IMR-90 (cell line): Measurements from ENCODE around the gene NAPA. TPM values are rescaled to one million over a fixed set of nuclear protein-coding genes. Genes with fewer than 3 reads are reported as not detected.

ENCODE experiments used
- ATAC-seq: fragments of 200-7000 bp; cut with Tn5 transposase; 2 replicates; pipeline ENCODE4 v1.9.1; 2020; ENCODE audit warnings: low read depth, mild to moderate bottlenecking, moderate library complexity
- BruUV-seq: library from RNA; stranded (reverse); fragments of 400-500 nt; replicated peaks from 2 replicates; lab custom pipeline; 2021; lab: Mats Ljungman, UMichigan
- CTCF ChIA-PET: fragments of 300-600 bp; formaldehyde crosslinking; extraction: SDS; loops from one replicate; lab custom pipeline; 2021; ENCODE audit warnings: antibody characterized with exemption; lab: Yijun Ruan, JAX
- POLR2A ChIA-PET: fragments of 300-600 bp; sonication (Branson Sonifier 250); formaldehyde crosslinking; loops from one replicate; lab custom pipeline; 2022; ENCODE audit warnings: antibody characterized with exemption; ENCODE audit not compliant: unreplicated experiment; lab: Charles Lee
- DNase-seq: peaks from one replicate; pipeline ENCODE4 v3.0.0; 2013
- H2AFZ ChIP-seq: replicated peaks from 2 replicates; pipeline ENCODE3; 2013; ENCODE audit warnings: low read length, mild to moderate bottlenecking; ENCODE audit not compliant: poor library complexity
- H2AK5ac ChIP-seq: 2 replicates; pipeline ENCODE4 v1.6.1; 2013; ENCODE audit warnings: low read depth, low read length, inconsistent platforms
- H2AK9ac ChIP-seq: replicated peaks from 2 replicates; pipeline ENCODE3; 2013; ENCODE audit warnings: mild to moderate bottlenecking, low read depth, low read length, moderate library complexity; ENCODE audit not compliant: poor library complexity
- H2BK120ac ChIP-seq: 2 replicates; pipeline ENCODE4 v1.6.1; 2013; ENCODE audit warnings: low read depth, low read length, inconsistent platforms
- H2BK15ac ChIP-seq: 3 replicates; pipeline ENCODE4 v1.6.1; 2013; ENCODE audit warnings: low read depth, low read length, inconsistent platforms
- H2BK20ac ChIP-seq: 2 replicates; pipeline ENCODE4 v1.6.1; 2013; ENCODE audit warnings: low read depth, mild to moderate bottlenecking, inconsistent platforms, low read length, moderate library complexity
- H2BK5ac ChIP-seq: 2 replicates; pipeline ENCODE4 v1.6.1; 2013; ENCODE audit warnings: mild to moderate bottlenecking, low read depth, low read length, inconsistent platforms; ENCODE audit not compliant: poor library complexity, severe bottlenecking
- H3K14ac ChIP-seq: replicated peaks from 2 replicates; pipeline ENCODE4 v1.6.1; 2013; ENCODE audit warnings: low read depth, low read length, inconsistent platforms
- H3K18ac ChIP-seq: 2 replicates; pipeline ENCODE4 v1.6.1; 2013; ENCODE audit warnings: low read depth, low read length, control low read depth
- H3K23ac ChIP-seq: 2 replicates; pipeline ENCODE4 v1.6.1; 2013; ENCODE audit warnings: low read depth, low read length, inconsistent platforms
- H3K27ac ChIP-seq: 2 replicates; pipeline ENCODE4 v1.5.1; 2013; ENCODE audit warnings: mild to moderate bottlenecking, control low read depth, low read length; ENCODE audit not compliant: insufficient read depth
- H3K27me3 ChIP-seq: 2 replicates; pipeline ENCODE4 v1.6.1; 2013; ENCODE audit warnings: low read length; ENCODE audit not compliant: control insufficient read depth, insufficient read depth
- H3K36me3 ChIP-seq: 2 replicates; pipeline ENCODE4 v1.6.1; 2013; ENCODE audit warnings: low read length, mixed read lengths; ENCODE audit not compliant: control insufficient read depth, insufficient read depth
- H3K4ac ChIP-seq: 2 replicates; pipeline ENCODE4 v1.6.1; 2013; ENCODE audit warnings: low read depth, low read length, inconsistent platforms
- H3K4me1 ChIP-seq: 2 replicates; pipeline ENCODE4 v1.6.1; 2013; ENCODE audit warnings: low read length, mixed read lengths; ENCODE audit not compliant: control insufficient read depth, insufficient read depth
- H3K4me2 ChIP-seq: 2 replicates; pipeline ENCODE4 v1.6.1; 2013; ENCODE audit warnings: low read depth, mild to moderate bottlenecking, control low read depth, low read length, moderate library complexity
- H3K4me3 ChIP-seq: 2 replicates; pipeline ENCODE4 v1.5.1; 2013; ENCODE audit warnings: low read depth, mild to moderate bottlenecking, control low read depth, low read length, moderate library complexity; ENCODE audit not compliant: insufficient read depth
- H3K56ac ChIP-seq: 2 replicates; pipeline ENCODE4 v1.6.1; 2013; ENCODE audit warnings: low read length, inconsistent platforms; ENCODE audit not compliant: insufficient read depth; ENCODE audit errors: extremely low read depth
- H3K79me1 ChIP-seq, 2 experiments: 2 replicates each; pipeline ENCODE4 v1.6.1; 2013; ENCODE audit warnings: low read length in 2 of 2, inconsistent platforms in 1 of 2, low read depth in 1 of 2
- H3K9ac ChIP-seq: 2 replicates; pipeline ENCODE4 v1.6.1; 2013; ENCODE audit warnings: low read depth, low read length, control low read depth
- H3K9me1 ChIP-seq: 2 replicates; pipeline ENCODE4 v1.6.1; 2013; ENCODE audit warnings: low read length, inconsistent platforms; ENCODE audit not compliant: insufficient read depth
- H3K9me3 ChIP-seq: 2 replicates; pipeline ENCODE4 v1.6.1; 2013; ENCODE audit warnings: low read length; ENCODE audit not compliant: control insufficient read depth, insufficient read depth
- H4K20me1 ChIP-seq: 2 replicates; pipeline ENCODE4 v1.6.1; 2013; ENCODE audit warnings: low read length, inconsistent platforms; ENCODE audit not compliant: insufficient read depth
- H4K5ac ChIP-seq: 2 replicates; pipeline ENCODE4 v1.6.1; 2013; ENCODE audit warnings: mild to moderate bottlenecking, low read depth, low read length, control low read depth
- H4K8ac ChIP-seq, 2 experiments: 2 replicates each; pipeline ENCODE4 v1.6.1; 2013; ENCODE audit warnings: low read depth in 2 of 2, low read length in 2 of 2, control low read depth in 1 of 2, inconsistent platforms in 1 of 2
- H4K91ac ChIP-seq: 2 replicates; pipeline ENCODE4 v1.6.1; 2013; ENCODE audit warnings: low read depth, low read length, inconsistent platforms; ENCODE audit not compliant: insufficient read depth
- CTCF ChIP-seq: conservative IDR thresholded peaks from 2 replicates; pipeline ENCODE4 v1.5.1; 2012; ENCODE audit warnings: mild to moderate bottlenecking, low read depth, low read length, improper control_type of control experiment
- MAZ ChIP-seq: IDR thresholded peaks from 2 replicates; pipeline ENCODE4 v1.6.1; 2012; ENCODE audit warnings: low read depth, mild to moderate bottlenecking, low read length, improper control_type of control experiment, moderate library complexity, borderline replicate concordance
- MXI1 ChIP-seq: IDR thresholded peaks from 2 replicates; pipeline ENCODE4 v1.6.1; 2012; ENCODE audit warnings: low read depth, mild to moderate bottlenecking, low read length, moderate library complexity, borderline replicate concordance
- WGBS, 2 experiments: methylation state at CpG; one replicate each; pipeline versions ENCODE4 v1.1.5 to v1.1.7; 2013; ENCODE audit warnings: missing lambda C conversion rate in 2 of 2; ENCODE audit not compliant: insufficient read length in 1 of 2; ENCODE audit errors: extremely low coverage in 2 of 2; 5-methylcytosine and 5-hydroxymethylcytosine counted together
- dilution Hi-C: fragments of 300-500 bp; cut with HindIII; formaldehyde crosslinking; loops from one replicate; pipeline ENCODE4 v1.14.3; 2018; ENCODE audit warnings: low sequenced_read_pairs; ENCODE audit not compliant: unreplicated experiment
- in situ Hi-C: fragments of 300-500 bp; cut with MboI; formaldehyde crosslinking; loops from 3 replicates; pipeline ENCODE4 v1.14.3; 2019; ENCODE audit warnings: low sequenced_read_pairs, inconsistent platforms, mixed read lengths
- intact Hi-C: fragments of 100-400 bp; cut with micrococcal nuclease; formaldehyde crosslinking; loops from 2 replicates; pipeline ENCODE4 v1.10.0; 2022
- polyA plus RNA-seq, 3 experiments: library from polyadenylated mRNA; depleted of rRNA; stranded (reverse); fragments of >200 nt; gene quantifications; 2 replicates each; pipeline ENCODE4 v1.2.3, GENCODE V29; 2012; ENCODE audit warnings: low replicate concordance in 1 of 3
- total RNA-seq: library from RNA; depleted of rRNA; stranded (reverse); fragments of >200 nt; gene quantifications from 2 replicates; pipeline ENCODE4 v1.2.3, GENCODE V29; 2012
- TF ChIP-seq, protein P1 (sequence below): fragments of 150-350 bp; IDR thresholded peaks from 2 replicates; pipeline ENCODE4 v1.6.1; 2016; ENCODE audit warnings: low read depth, mild to moderate bottlenecking, low read length, moderate library complexity, borderline replicate concordance

NAPA gene
- total and polyA plus RNA-seq, 2 of the 4 experiments (the other 2 are of a cell fraction): 76.4 to 126 TPM

DNA sequence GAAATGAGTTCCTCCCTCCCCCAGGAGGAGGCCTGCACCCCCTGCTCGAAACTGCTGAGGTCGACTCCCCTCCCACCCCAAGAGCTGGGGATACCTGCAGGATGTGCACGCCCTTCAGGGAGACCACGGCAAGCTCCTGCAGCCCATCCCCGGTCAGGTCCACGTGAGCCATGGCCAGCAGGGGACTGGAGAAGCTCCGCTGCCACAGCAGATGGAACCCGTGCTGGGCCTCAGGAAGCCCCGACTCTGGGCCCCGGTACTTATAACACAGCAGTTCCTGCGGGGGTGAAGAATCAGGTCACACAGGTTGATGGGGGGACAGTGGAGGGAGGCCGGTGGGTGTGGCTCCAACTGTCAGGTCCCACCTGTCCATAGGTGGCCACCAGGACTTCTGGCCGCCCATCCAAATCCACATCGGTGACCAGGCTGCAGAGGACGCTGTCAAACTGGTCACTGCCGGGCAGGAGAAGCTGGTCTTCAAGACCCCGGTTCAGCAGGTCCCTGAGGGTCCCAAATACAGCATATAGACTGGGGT is 38.4 kb downstream of the NAPA start:
- in situ Hi-C loops: no loop called here
- DNase-seq: no peak
- CTCF ChIA-PET: interaction anchor here (0.7 kb wide), 1 partner anchor 40 kb away, joined by 4 read pairs; no protein-coding TSS in a partner anchor

More for the DNA sequence above, 38.4 kb downstream of the NAPA start:
- Histone ChIP-seq H4K91ac (no peak overlapping the region), H3K18ac (no peak overlapping the region), H2AFZ (no peak overlapping the region), H3K4me3 (no peak overlapping the region), H2BK15ac (no peak overlapping the region), H3K9ac (no peak overlapping the region), H3K56ac (no peak overlapping the region), H4K5ac (no peak overlapping the region), H3K79me1 (no peaks in the 10 kb centered on the region), H3K36me3 (no peaks in the 10 kb centered on the region), H3K4me1 (no peaks in the 10 kb centered on the region), H2AK9ac (no peak overlapping the region), H3K27ac (no peak overlapping the region), H2BK20ac (no peak overlapping the region), H3K23ac (no peak overlapping the region), H4K8ac (no peak overlapping the region), H3K27me3 (peaks cover 5% of the 10 kb centered on the region), H2BK120ac (no peak overlapping the region), H3K9me1 (no peaks in the 10 kb centered on the region), H2BK5ac (no peak overlapping the region), H3K4ac (no peak overlapping the region), H3K9me3 (no peaks in the 10 kb centered on the region), H3K4me2 (no peak overlapping the region), H4K20me1 (no peaks in the 10 kb centered on the region), H2AK5ac (no peak overlapping the region), H3K14ac (no peak overlapping the region)
- no peak for TF ChIP-seq MAZ
- TF ChIP-seq, protein P1, sequence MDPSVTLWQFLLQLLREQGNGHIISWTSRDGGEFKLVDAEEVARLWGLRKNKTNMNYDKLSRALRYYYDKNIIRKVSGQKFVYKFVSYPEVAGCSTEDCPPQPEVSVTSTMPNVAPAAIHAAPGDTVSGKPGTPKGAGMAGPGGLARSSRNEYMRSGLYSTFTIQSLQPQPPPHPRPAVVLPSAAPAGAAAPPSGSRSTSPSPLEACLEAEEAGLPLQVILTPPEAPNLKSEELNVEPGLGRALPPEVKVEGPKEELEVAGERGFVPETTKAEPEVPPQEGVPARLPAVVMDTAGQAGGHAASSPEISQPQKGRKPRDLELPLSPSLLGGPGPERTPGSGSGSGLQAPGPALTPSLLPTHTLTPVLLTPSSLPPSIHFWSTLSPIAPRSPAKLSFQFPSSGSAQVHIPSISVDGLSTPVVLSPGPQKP: no peak
- TF ChIP-seq CTCF: no peak
- no peak for TF ChIP-seq MXI1
- dilution Hi-C loops (no loop called here), intact Hi-C loops (no loop called here)
- 80% methylated on average over 9 of the region's 17 CpGs; no CpG with 5 or more reads in 1 of the 2 experiments for WGBS, 2 experiments
- POLR2A ChIA-PET: no interaction called here
- ATAC-seq: no peak
- BruUV-seq: no TSS peak
